H9 (cell line): ENCODE results near the gene UBE2D3. TPM values are rescaled to one million over a fixed set of nuclear protein-coding genes. Genes with fewer than 3 reads are reported as not detected.

Source experiments
- DNase-seq: peaks from one replicate; pipeline ENCODE4 v3.0.0-alpha.2; 2017
- H2AFZ ChIP-seq: one replicate; pipeline ENCODE4 v1.6.1; 2013; ENCODE audit warnings: mild to moderate bottlenecking, low read length, control low read depth, moderate library complexity
- H2AK5ac ChIP-seq: 2 replicates; pipeline ENCODE4 v1.6.1; 2013; ENCODE audit warnings: low read length, control low read depth, mixed read lengths; ENCODE audit not compliant: insufficient read length
- H2BK120ac ChIP-seq: one replicate; pipeline ENCODE4 v1.6.1; 2013; ENCODE audit warnings: low read depth, mild to moderate bottlenecking, low read length, control low read depth, inconsistent platforms; ENCODE audit not compliant: poor library complexity, severe bottlenecking
- H2BK12ac ChIP-seq: 2 replicates; pipeline ENCODE4 v1.6.1; 2013; ENCODE audit warnings: low read length, control low read depth, mixed read lengths, low read depth; ENCODE audit not compliant: insufficient read length
- H2BK15ac ChIP-seq: 2 replicates; pipeline ENCODE4 v1.6.1; 2013; ENCODE audit warnings: low read depth, low read length, control low read depth
- H2BK20ac ChIP-seq: one replicate; pipeline ENCODE4 v1.6.1; 2013; ENCODE audit warnings: low read depth, mild to moderate bottlenecking, low read length, control low read depth, inconsistent platforms; ENCODE audit not compliant: poor library complexity, severe bottlenecking
- H2BK5ac ChIP-seq: 2 replicates; pipeline ENCODE4 v1.6.1; 2013; ENCODE audit warnings: low read length, control low read depth, mixed read lengths; ENCODE audit not compliant: insufficient read length
- H3K14ac ChIP-seq: 2 replicates; pipeline ENCODE4 v1.6.1; 2013; ENCODE audit warnings: low read length, control low read depth; ENCODE audit not compliant: insufficient read depth
- H3K18ac ChIP-seq: 2 replicates; pipeline ENCODE4 v1.6.1; 2013; ENCODE audit warnings: low read depth, mild to moderate bottlenecking, mixed read lengths, low read length, control low read depth; ENCODE audit not compliant: insufficient read length
- H3K23ac ChIP-seq: 2 replicates; pipeline ENCODE4 v1.6.1; 2013; ENCODE audit warnings: low read length, control low read depth, mixed read lengths, low read depth; ENCODE audit not compliant: insufficient read length
- H3K23me2 ChIP-seq: 2 replicates; pipeline ENCODE4 v1.6.1; 2013; ENCODE audit warnings: low read depth, mild to moderate bottlenecking, mixed read lengths, low read length, control low read depth; ENCODE audit not compliant: insufficient read length, poor library complexity, severe bottlenecking
- H3K27ac ChIP-seq: 2 replicates; pipeline ENCODE4 v1.5.1; 2013; ENCODE audit warnings: low read length, control low read depth, mixed read lengths, low read depth; ENCODE audit not compliant: insufficient read length
- H3K27me3 ChIP-seq: 2 replicates; pipeline ENCODE4 v1.6.1; 2013; ENCODE audit warnings: low read length, control low read depth, inconsistent platforms; ENCODE audit not compliant: insufficient read depth
- H3K4ac ChIP-seq: 2 replicates; pipeline ENCODE4 v1.6.1; 2013; ENCODE audit warnings: low read depth, mild to moderate bottlenecking, control low read depth, inconsistent platforms, low read length, moderate library complexity
- H3K4me1 ChIP-seq: 2 replicates; pipeline ENCODE4 v1.6.1; 2013; ENCODE audit warnings: low read length, control low read depth, inconsistent platforms; ENCODE audit not compliant: insufficient read depth
- H3K4me2 ChIP-seq: 2 replicates; pipeline ENCODE4 v1.6.1; 2013; ENCODE audit warnings: low read length, control low read depth, mixed read lengths; ENCODE audit not compliant: insufficient read length, insufficient read depth
- H3K56ac ChIP-seq: 2 replicates; pipeline ENCODE4 v1.6.1; 2013; ENCODE audit warnings: low read depth, mild to moderate bottlenecking, mixed read lengths, low read length, control low read depth; ENCODE audit not compliant: insufficient read length
- H3K79me1 ChIP-seq: 2 replicates; pipeline ENCODE4 v1.6.1; 2013; ENCODE audit warnings: low read depth, mild to moderate bottlenecking, moderate library complexity, low read length, control low read depth, inconsistent platforms; ENCODE audit not compliant: insufficient read depth, poor library complexity, severe bottlenecking
- H3K79me2 ChIP-seq: 2 replicates; pipeline ENCODE4 v1.6.1; 2013; ENCODE audit warnings: low read length, control low read depth, inconsistent platforms; ENCODE audit not compliant: insufficient read depth
- H3K9ac ChIP-seq: 2 replicates; pipeline ENCODE4 v1.6.1; 2013; ENCODE audit warnings: low read length, control low read depth, mixed read lengths; ENCODE audit not compliant: insufficient read length; ENCODE audit errors: extremely low read depth
- H3K9me3 ChIP-seq: one replicate; pipeline ENCODE4 v1.6.1; 2013; ENCODE audit warnings: low read depth, low read length, inconsistent platforms; ENCODE audit not compliant: control insufficient read depth
- H3T11ph ChIP-seq: one replicate; pipeline ENCODE4 v1.6.1; 2013; ENCODE audit warnings: mild to moderate bottlenecking, low read length, control low read depth, inconsistent platforms
- H4K20me1 ChIP-seq: one replicate; pipeline ENCODE4 v1.6.1; 2013; ENCODE audit not compliant: control insufficient read depth, insufficient read length, insufficient read depth
- H4K5ac ChIP-seq: 2 replicates; pipeline ENCODE4 v1.6.1; 2013; ENCODE audit warnings: low read depth, mild to moderate bottlenecking, mixed read lengths, low read length, control low read depth; ENCODE audit not compliant: insufficient read length
- H4K8ac ChIP-seq: replicated peaks from 2 replicates; pipeline ENCODE4 v1.6.1; 2013; ENCODE audit warnings: low read length, control low read depth, mixed read lengths, low read depth; ENCODE audit not compliant: insufficient read length
- H4K91ac ChIP-seq: 2 replicates; pipeline ENCODE4 v1.6.1; 2013; ENCODE audit warnings: low read depth, mild to moderate bottlenecking, moderate library complexity, mixed read lengths, low read length, control low read depth; ENCODE audit not compliant: insufficient read length
- H3K27ac Mint-ChIP-seq, 3 experiments: 2 replicates in 2 of 3; 3 replicates in 1 of 3; pipeline ENCODE4 v1.8.0; 2020 to 2021; ENCODE audit warnings: mixed read lengths in 3 of 3, mild to moderate bottlenecking in 1 of 3, moderate library complexity in 1 of 3
- H3K27me3 Mint-ChIP-seq: 2 replicates; pipeline ENCODE4 v1.8.0; 2021; ENCODE audit warnings: low read depth, mild to moderate bottlenecking, moderate library complexity, mixed read lengths
- H3K36me3 Mint-ChIP-seq, 3 experiments: 2 replicates in 2 of 3; 3 replicates in 1 of 3; pipeline ENCODE4 v1.8.0; 2020 to 2021; ENCODE audit warnings: low read depth in 3 of 3, mixed read lengths in 3 of 3; ENCODE audit not compliant: insufficient read depth in 1 of 3
- H3K4me1 Mint-ChIP-seq, 2 experiments: 2 replicates each; pipeline ENCODE4 v1.8.0; 2020; ENCODE audit warnings: mixed read lengths in 2 of 2
- H3K4me3 Mint-ChIP-seq, 2 experiments: 2 replicates in 1 of 2; 3 replicates in 1 of 2; pipeline ENCODE4 v1.8.0; 2020 to 2021; ENCODE audit warnings: mild to moderate bottlenecking in 2 of 2, mixed read lengths in 2 of 2, moderate library complexity in 1 of 2
- H3K9me3 Mint-ChIP-seq, 2 experiments: 2 replicates in 1 of 2; 3 replicates in 1 of 2; pipeline ENCODE4 v1.8.0; 2020; ENCODE audit warnings: mild to moderate bottlenecking in 2 of 2, mixed read lengths in 2 of 2, moderate library complexity in 1 of 2
- CTCF ChIP-seq: fragments of 200-600 bp; sonication (generic); conservative IDR thresholded peaks from 3 replicates; pipeline ENCODE4 v1.8.0; 2021; ENCODE audit warnings: antibody characterized with exemption, mild to moderate bottlenecking
- WGBS: extraction: QIAGEN DNeasy Blood & Tissue Kit; methylation state at CpG from one replicate; pipeline ENCODE4 v1.1.7; 2013; ENCODE audit warnings: missing lambda C conversion rate, low lambda C conversion rate, mixed read lengths; ENCODE audit not compliant: insufficient read length; ENCODE audit errors: extremely low coverage; 5-methylcytosine and 5-hydroxymethylcytosine counted together
- total RNA-seq: library from RNA; stranded (reverse); gene quantifications from 2 replicates; pipeline ENCODE4 v1.2.1, GENCODE V29; 2021

The UBE2D3 gene
- total RNA-seq, 1 experiment from 2014 or later, result 378 TPM

DNA sequence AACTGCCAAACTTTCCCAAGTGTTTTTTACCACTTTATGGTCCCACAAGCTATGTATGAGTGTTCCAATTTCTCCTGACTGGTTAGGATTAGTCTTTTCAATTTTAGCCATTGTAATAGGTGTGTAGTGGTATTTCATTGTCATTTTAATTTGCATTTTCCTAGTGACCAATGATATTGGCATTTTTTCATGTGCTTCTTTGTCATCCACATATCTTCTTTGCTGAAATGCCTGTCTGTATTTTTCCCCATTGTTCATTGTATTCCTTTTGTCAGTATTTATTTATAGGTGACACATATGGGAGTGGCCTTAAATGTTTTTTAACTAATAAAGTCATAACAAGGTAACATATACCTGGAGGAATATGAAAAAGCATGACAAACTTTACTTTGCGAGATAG lies 9.2 kb upstream of the UBE2D3 start:
- Histone ChIP-seq H3K79me2 (no peaks in the 10 kb centered on the region), H3K23me2 (no peaks in the 10 kb centered on the region), H3K9ac (no peak overlapping the region), H2BK120ac (no peak overlapping the region), H2AK5ac (no peak overlapping the region), H3K9me3 (no peaks in the 10 kb centered on the region), H3T11ph (no peak overlapping the region), H2BK5ac (no peak overlapping the region), H4K91ac (no peak overlapping the region), H4K8ac (no peak overlapping the region), H3K18ac (no peak overlapping the region), H3K56ac (no peak overlapping the region), H2BK20ac (no peak overlapping the region), H3K4me1 (no peaks in the 10 kb centered on the region), H3K14ac (no peak overlapping the region), H3K4ac (no peak overlapping the region), H3K4me2 (no peak overlapping the region), H2AFZ (no peak overlapping the region), H3K27ac (no peak overlapping the region), H2BK12ac (no peak overlapping the region), H4K5ac (no peak overlapping the region), H2BK15ac (no peak overlapping the region), H3K23ac (no peak overlapping the region), H4K20me1 (no peaks in the 10 kb centered on the region), H3K27me3 (no peaks in the 10 kb centered on the region), H3K79me1 (no peaks in the 10 kb centered on the region)
- DNase-seq, result no peak
- TF ChIP-seq CTCF, result no peak
- Mint-ChIP-seq H3K4me3 (no peak overlapping the region), H3K27ac (no peak overlapping the region), H3K4me1 (peaks cover 18 to 26% of the 10 kb centered on the region in 2 experiments), H3K9me3 (no peaks in the 10 kb centered on the region), H3K36me3 (no peaks in the 10 kb centered on the region), H3K27me3 (no peaks in the 10 kb centered on the region)
- no CpG with 5 or more reads among the region's 1 CpG for WGBS
